HL-60 (cell line): ENCODE results near the gene SVOPL.

Experiments used
- DNase-seq, 2 experiments: peaks; one replicate each; pipeline ENCODE4 v3.0.0-alpha.2; 2010 to 2020; ENCODE audit warnings: low read depth in 1 of 2, low spot score in 1 of 2
- H3K27ac ChIP-seq: fragments of 250-450 bp; sonication (Bioruptor Pico); replicated peaks from 2 replicates; pipeline ENCODE4 v1.5.1; 2020; ENCODE audit warnings: mild to moderate bottlenecking, moderate library complexity
- H3K27me3 ChIP-seq: fragments of 250-450 bp; sonication (Bioruptor Pico); 2 replicates; pipeline ENCODE4 v1.5.1; 2021; ENCODE audit warnings: mild to moderate bottlenecking, moderate library complexity; ENCODE audit not compliant: insufficient read depth, poor library complexity, severe bottlenecking
- H3K4me3 ChIP-seq: replicated peaks from 2 replicates; pipeline ENCODE4 v1.5.1; 2011; ENCODE audit warnings: mild to moderate bottlenecking, control low read depth, low read length; ENCODE audit not compliant: insufficient read depth
- GABPA ChIP-seq: IDR thresholded peaks from 2 replicates; pipeline ENCODE4 v1.6.1; 2012; ENCODE audit warnings: low read depth
- POLR2AphosphoS5 ChIP-seq: IDR thresholded peaks from 2 replicates; pipeline ENCODE4 v1.6.1; 2012; ENCODE audit warnings: low read depth
- SPI1 ChIP-seq: IDR thresholded peaks from 2 replicates; pipeline ENCODE4 v1.6.1; 2012; ENCODE audit warnings: low read depth, mild to moderate bottlenecking, borderline replicate concordance
- TF ChIP-seq, protein P1 (sequence below): IDR thresholded peaks from 2 replicates; pipeline ENCODE4 v1.6.1; 2012; ENCODE audit warnings: low read depth; ENCODE audit not compliant: insufficient replicate concordance
- TF ChIP-seq, protein P2 (sequence below): IDR thresholded peaks from one replicate; pipeline ENCODE4 v1.5.1; 2011; ENCODE audit warnings: low read length, control low read depth, inconsistent platforms; ENCODE audit not compliant: insufficient read depth

Gene SVOPL

DNA sequence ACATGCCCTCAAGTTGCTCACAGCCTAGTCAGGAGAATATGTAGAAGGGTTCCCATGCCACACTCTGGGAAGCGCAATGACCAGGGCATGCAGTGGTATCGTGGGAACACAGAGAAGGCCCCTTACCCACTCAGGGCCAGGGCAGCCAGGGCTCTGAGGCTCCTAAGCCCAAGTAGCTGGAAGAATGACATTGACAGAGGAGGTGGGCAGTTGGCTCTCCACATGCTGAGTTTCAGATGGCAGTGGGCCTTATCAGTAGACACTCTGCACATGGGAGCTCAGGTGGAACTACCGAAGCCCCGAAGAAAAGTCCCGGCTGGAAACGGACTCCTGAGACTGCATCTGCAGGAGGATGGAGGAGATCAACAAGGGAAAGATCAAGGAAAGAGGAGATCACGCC is 15.7 kb upstream of the SVOPL start:
- DNase-seq, result no peak
- TF ChIP-seq, protein P1, sequence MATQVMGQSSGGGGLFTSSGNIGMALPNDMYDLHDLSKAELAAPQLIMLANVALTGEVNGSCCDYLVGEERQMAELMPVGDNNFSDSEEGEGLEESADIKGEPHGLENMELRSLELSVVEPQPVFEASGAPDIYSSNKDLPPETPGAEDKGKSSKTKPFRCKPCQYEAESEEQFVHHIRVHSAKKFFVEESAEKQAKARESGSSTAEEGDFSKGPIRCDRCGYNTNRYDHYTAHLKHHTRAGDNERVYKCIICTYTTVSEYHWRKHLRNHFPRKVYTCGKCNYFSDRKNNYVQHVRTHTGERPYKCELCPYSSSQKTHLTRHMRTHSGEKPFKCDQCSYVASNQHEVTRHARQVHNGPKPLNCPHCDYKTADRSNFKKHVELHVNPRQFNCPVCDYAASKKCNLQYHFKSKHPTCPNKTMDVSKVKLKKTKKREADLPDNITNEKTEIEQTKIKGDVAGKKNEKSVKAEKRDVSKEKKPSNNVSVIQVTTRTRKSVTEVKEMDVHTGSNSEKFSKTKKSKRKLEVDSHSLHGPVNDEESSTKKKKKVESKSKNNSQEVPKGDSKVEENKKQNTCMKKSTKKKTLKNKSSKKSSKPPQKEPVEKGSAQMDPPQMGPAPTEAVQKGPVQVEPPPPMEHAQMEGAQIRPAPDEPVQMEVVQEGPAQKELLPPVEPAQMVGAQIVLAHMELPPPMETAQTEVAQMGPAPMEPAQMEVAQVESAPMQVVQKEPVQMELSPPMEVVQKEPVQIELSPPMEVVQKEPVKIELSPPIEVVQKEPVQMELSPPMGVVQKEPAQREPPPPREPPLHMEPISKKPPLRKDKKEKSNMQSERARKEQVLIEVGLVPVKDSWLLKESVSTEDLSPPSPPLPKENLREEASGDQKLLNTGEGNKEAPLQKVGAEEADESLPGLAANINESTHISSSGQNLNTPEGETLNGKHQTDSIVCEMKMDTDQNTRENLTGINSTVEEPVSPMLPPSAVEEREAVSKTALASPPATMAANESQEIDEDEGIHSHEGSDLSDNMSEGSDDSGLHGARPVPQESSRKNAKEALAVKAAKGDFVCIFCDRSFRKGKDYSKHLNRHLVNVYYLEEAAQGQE, result no peak
- TF ChIP-seq GABPA (no peak), SPI1 (no peak), POLR2AphosphoS5 (no peak)
- TF ChIP-seq, protein P2, sequence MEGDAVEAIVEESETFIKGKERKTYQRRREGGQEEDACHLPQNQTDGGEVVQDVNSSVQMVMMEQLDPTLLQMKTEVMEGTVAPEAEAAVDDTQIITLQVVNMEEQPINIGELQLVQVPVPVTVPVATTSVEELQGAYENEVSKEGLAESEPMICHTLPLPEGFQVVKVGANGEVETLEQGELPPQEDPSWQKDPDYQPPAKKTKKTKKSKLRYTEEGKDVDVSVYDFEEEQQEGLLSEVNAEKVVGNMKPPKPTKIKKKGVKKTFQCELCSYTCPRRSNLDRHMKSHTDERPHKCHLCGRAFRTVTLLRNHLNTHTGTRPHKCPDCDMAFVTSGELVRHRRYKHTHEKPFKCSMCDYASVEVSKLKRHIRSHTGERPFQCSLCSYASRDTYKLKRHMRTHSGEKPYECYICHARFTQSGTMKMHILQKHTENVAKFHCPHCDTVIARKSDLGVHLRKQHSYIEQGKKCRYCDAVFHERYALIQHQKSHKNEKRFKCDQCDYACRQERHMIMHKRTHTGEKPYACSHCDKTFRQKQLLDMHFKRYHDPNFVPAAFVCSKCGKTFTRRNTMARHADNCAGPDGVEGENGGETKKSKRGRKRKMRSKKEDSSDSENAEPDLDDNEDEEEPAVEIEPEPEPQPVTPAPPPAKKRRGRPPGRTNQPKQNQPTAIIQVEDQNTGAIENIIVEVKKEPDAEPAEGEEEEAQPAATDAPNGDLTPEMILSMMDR, result no peak
- H3K4me3 ChIP-seq, result no peak overlapping the region
- H3K27ac ChIP-seq, result no peak overlapping the region
- no peaks in the 10 kb centered on the region for H3K27me3 ChIP-seq

DNA sequence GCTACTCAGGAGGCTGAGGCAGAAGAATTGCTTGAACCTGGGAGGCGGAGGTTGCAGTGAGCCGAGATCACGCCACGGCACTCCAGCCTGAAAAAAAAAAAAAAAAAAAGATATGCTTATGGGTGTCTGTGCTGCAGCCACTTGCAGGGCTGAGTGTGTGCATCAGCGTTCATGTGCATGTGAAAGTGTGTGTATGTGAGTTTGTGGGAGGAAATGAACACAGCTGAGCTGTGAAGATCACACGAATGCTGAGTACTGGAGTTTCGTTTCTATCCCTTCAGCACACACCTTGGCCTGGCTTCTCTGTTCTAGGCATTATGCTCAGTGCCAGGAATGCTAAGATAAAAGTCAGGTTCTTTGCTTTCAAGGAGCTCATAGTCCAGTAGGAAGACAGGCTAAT is 12.0 kb upstream of the SVOPL start:
- H3K27me3 ChIP-seq, result no peaks in the 10 kb centered on the region
- TF ChIP-seq, protein P2, result no peak
- TF ChIP-seq POLR2AphosphoS5, result no peak
- TF ChIP-seq, protein P1, result no peak
- no peak for TF ChIP-seq SPI1
- no peak for TF ChIP-seq GABPA
- no peak overlapping the region for H3K4me3 ChIP-seq
- no peak overlapping the region for H3K27ac ChIP-seq
- DNase-seq, result no peak

DNA sequence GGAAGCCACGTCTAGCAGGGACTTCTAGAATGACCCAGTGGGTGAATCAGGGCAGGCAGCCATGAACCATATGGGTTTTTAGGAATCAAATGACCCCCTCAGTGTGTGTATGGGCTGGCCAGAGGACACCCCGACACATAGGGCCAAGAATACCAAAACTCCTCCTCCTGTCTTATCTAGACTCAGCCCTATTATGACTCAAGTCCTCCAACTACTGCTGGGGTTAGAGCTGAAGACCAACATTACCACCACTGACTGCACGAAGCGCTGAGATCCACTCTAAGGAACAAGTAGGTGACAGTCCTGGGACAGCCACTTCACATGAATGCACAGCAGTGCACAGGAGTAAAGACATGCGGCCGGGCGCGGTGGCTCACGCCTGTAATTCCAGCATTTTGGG is 11.5 kb upstream of the SVOPL start:
- Histone ChIP-seq H3K27ac (no peak overlapping the region), H3K27me3 (no peaks in the 10 kb centered on the region), H3K4me3 (no peak overlapping the region)
- no peak for DNase-seq
- TF ChIP-seq SPI1, result no peak
- TF ChIP-seq POLR2AphosphoS5, result no peak
- TF ChIP-seq, protein P1, result no peak
- TF ChIP-seq GABPA, result no peak
- TF ChIP-seq, protein P2, result no peak
